Right cardiac atrium (tissue), 5 donors: ENCODE results near the gene COL23A1. TPM values are rescaled to one million over a fixed set of nuclear protein-coding genes. Genes with fewer than 3 reads are reported as not detected.
"Not testable (repeated sequence)": the region's sequence is repeated elsewhere in the genome, so short reads cannot be mapped to it uniquely, and the experiment has no call there.

Experiments used
- ATAC-seq, 2 donors: fragments of 200-7000 bp; cut with Tn5 transposase; one replicate each; pipeline versions ENCODE4 v1.8.0 to v1.9.1; 2020; ENCODE audit warnings: moderate library complexity in 2 of 2, mild to moderate bottlenecking in 1 of 2
- DNase-seq, 3 donors: peaks; one replicate each; pipeline ENCODE4 v3.0.0-alpha.2; 2020
- H3K27ac ChIP-seq: one replicate; pipeline ENCODE4 v1.5.1; 2013; ENCODE audit warnings: mild to moderate bottlenecking, low read length, control low read depth, moderate library complexity
- H3K27me3 ChIP-seq: one replicate; pipeline ENCODE4 v1.6.1; 2013; ENCODE audit not compliant: control insufficient read depth, insufficient read depth
- H3K4me1 ChIP-seq: one replicate; pipeline ENCODE4 v1.6.1; 2013; ENCODE audit warnings: low read length; ENCODE audit not compliant: control insufficient read depth, insufficient read depth
- H3K4me3 ChIP-seq: one replicate; pipeline ENCODE4 v1.5.1; 2013; ENCODE audit warnings: low read length, control low read depth
- H3K9me3 ChIP-seq: one replicate; pipeline ENCODE4 v1.6.1; 2013; ENCODE audit warnings: low read length; ENCODE audit not compliant: control insufficient read depth
- WGBS: extraction: QIAGEN DNeasy Blood & Tissue Kit; methylation state at CpG from one replicate; pipeline ENCODE4 v1.1.7; 2013; 5-methylcytosine and 5-hydroxymethylcytosine counted together
- intact Hi-C, 4 donors: fragments of 100-400 bp; cut with DNase I; formaldehyde crosslinking; loops; one replicate each; pipeline versions ENCODE4 v1.11.0 to v1.14.0; 2022 to 2023
- polyA plus RNA-seq: library from polyadenylated mRNA; stranded (reverse); fragments of 200-250 nt; gene quantifications from one replicate; pipeline ENCODE4 v1.2.3, GENCODE V29; 2013
- total RNA-seq, 4 donors: library from RNA; stranded (reverse); fragmentation: NEBNext Ultra II Directional; extraction: Animal tissue kit (Norgen Biotek cat#: 25700); gene quantifications; one replicate each; pipeline ENCODE4 v1.2.1, GENCODE V29; 2021
- donor health status: healthy with polysubstance abuse.
- donor health status: DM: no; HTN: yes; CAD: no.
- donor health status: DM: no; HTN: no; CAD: no.
- donor health status: DM: no; HTN: yes; CAD: no; lungs with severe emphysema.
- donor health status: DM: yes; HTN: yes; CAD: no.

COL23A1 gene
- total and polyA plus RNA-seq, 5 donors, result 2.5 to 13.6 (median 6.3) TPM

DNA sequence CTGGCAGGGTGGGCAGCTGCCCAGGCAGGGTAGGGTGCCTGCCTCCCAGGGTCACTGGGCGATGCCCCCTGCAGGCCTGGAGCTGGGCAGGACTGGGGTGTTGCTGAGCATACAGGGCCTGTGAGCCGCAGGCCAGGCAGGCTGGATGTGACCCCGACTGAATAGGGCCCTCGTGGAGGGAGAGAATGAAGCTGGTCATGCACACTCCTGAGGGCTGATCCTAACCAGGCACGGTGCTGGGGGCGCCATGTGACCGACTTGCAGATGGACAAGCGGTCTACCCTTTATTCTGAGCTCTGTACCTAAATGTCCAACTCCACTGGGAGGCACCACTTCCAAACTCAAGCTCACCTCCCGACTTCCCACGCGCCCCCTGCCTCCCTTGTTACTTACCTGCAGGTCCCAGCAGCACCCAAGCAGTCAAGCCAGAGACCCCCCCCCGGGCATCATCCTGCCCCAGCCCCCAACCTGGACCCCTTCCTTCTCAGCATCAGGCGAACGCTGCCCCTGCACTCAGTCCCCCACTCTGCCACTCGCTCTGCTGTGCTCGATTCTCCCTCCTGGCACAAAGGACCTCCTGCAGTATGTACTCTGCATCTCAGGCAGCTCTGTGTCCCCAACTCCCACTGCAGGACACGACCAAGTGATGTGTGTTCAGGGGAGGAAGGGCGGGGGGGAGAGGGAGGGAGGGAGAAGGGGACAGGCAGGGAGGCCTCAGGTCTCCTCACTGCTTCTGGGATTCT is 280.8 kb downstream of the COL23A1 start:
- DNase-seq (peak in 2 of 3 donors; percentile 27), ATAC-seq (no peak)
- no peaks in the 10 kb centered on the region for H3K4me1 ChIP-seq
- intact Hi-C loops, result no loop called here
- H3K4me3 ChIP-seq, result no peak overlapping the region
- WGBS, result 78% methylated on average over 18 of the region's 18 CpGs
- no peaks in the 10 kb centered on the region for H3K27me3 ChIP-seq
- H3K9me3 ChIP-seq, result no peaks in the 10 kb centered on the region
- no peak overlapping the region for H3K27ac ChIP-seq

DNA sequence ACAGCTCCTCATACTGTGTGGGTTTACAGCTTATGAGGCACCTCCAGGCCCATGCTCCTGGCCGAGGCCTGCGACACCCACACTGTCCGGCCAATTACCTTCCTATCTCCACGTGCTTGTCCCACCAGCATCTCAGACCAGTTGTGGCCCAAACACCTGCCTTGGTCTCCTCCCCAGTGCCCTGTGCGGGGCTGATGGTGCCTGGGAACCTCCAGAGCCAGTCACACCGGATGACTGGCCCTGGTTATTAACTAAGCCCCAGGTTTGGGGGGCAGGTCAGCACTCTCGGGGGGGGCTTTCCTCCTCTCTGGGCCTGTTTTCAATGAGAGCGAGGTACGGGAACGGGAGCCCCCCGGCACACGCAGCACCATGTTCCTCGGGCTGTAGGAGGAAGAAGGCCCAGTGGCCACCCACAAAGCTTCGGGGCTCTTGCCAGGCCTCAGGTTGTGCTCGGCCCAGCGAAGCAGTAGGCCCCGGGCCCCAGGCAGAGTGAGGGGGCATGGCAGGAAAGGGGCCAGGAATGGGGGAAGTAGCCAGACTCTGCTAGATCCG is 281.6 kb downstream of the COL23A1 start:
- no peaks in the 10 kb centered on the region for H3K27me3 ChIP-seq
- ATAC-seq, result no peak
- no peaks in the 10 kb centered on the region for H3K9me3 ChIP-seq
- peak in 2 of 3 donors; percentile 36 to 43 for DNase-seq
- 91% methylated on average over 18 of the region's 18 CpGs for WGBS
- intact Hi-C loops, result no loop called here
- H3K4me1 ChIP-seq, result no peaks in the 10 kb centered on the region
- H3K27ac ChIP-seq, result no peak overlapping the region
- no peak overlapping the region for H3K4me3 ChIP-seq

DNA sequence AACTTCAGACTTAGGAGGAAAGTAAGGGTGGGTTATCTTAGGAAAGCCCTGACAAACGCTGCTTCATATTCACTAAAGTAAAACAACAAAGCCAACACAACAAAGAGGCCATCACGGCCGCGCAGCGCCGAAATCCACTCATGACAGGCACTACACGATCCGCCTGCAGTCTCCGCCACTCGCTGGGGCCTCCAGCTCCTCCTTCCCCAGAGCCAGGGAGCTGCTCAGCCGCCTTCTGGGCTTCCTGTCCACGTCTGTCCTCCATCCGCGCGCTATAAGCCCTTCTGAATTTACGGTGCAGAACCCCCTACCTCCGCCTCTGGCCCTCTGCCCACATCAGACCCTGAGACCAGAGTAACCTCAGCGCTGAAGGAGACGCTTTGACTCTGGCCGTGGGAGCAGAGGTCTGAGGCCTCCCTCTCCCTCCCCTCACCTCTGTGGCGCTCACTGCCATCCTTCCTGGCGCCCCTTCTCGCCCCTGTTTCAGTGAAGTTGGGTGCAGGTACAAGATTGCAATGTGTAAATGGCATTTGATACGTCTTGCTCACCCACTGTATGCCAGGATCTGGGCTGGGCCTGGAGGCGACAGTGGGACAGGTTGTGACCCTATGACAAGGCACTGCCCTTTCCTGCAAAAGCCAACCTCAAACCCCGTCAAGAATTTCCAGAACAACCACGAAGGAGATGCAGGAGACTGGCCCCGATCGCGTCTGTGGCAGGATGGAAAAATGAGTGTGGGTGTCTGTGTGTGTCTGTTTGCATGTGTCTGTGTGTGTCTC is 282.7 kb downstream of the COL23A1 start:
- ATAC-seq (no peak), DNase-seq (peak in 1 of 3 donors; percentile 42)
- Histone ChIP-seq H3K27ac (no peak overlapping the region), H3K9me3 (no peaks in the 10 kb centered on the region), H3K4me1 (no peaks in the 10 kb centered on the region), H3K27me3 (no peaks in the 10 kb centered on the region), H3K4me3 (no peak overlapping the region)
- intact Hi-C loops, result no loop called here
- 82% methylated on average over 30 of the region's 30 CpGs for WGBS

DNA sequence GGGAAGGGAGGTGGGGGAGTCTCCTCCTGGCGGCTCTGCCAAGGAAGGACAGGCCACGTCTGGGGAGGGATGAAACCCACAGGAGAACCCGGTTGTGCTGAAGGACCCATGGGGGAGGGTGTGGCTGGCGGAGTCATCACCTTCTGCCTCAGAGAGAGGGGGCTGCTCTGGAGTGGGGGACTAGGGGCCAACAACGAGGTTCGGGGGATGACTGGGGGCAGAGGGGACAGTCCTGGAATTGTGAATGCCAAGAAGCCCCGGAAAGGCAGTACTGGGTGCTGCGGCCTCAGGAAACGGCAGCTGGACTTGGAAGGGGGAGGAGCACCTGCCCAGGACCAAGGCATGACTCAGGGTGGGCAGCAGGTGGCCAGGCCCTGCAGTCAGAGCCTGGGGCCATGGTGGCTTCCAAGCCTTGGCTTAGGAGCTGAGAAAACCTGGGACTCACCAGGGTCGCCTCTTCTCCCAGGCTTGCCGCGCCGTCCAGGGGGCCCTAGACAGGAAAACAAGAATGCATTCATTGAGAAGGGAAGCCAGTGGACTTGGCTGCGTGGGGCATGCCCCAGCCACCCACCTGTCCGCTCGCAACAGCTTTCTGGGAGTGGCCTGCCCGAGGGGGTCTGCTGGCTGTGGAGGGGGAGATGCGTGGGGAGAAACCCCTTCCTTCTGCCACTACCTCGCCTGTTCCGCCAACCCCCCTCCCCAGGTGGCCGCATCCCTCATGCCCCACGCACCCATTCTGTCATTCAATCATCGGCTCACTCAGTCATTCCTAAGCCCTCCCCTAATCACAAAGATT is 283.6 kb downstream of the COL23A1 start:
- ATAC-seq, result no peak
- peak in 2 of 3 donors; percentile 6 to 29 for DNase-seq
- H3K27ac ChIP-seq, result no peak overlapping the region
- H3K27me3 ChIP-seq, result no peaks in the 10 kb centered on the region
- H3K4me3 ChIP-seq, result no peak overlapping the region
- intact Hi-C loops, result no loop called here
- H3K9me3 ChIP-seq, result no peaks in the 10 kb centered on the region
- no peaks in the 10 kb centered on the region for H3K4me1 ChIP-seq
- WGBS, result 76% methylated on average over 23 of the region's 23 CpGs

DNA sequence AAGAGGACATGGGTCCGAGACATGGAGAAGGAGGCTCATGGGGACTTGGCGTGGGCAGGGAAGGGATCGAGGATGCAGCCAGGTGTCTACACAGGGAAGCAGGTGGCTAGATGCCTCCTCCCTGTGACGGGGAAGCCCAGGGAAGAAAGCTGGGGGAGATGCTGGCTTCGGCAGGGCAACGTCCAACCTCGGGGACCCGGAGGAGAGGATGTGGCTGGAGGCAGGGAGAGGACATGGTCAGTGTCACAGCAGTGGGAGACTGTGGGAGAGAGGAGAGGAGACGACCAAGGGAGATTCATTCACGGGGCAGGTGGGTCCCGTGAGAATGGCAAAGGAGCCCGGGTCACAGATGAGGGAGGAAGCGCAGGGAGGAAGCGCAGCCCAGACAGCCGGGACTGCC is 284.4 kb downstream of the COL23A1 start:
- H3K9me3 ChIP-seq, result no peaks in the 10 kb centered on the region
- H3K27ac ChIP-seq, result no peak overlapping the region
- intact Hi-C loops, result no loop called here
- WGBS, result 80% methylated on average over 15 of the region's 15 CpGs
- DNase-seq, result peak in 2 of 3 donors; percentile 6 to 18
- H3K4me3 ChIP-seq, result no peak overlapping the region
- no peak for ATAC-seq
- H3K27me3 ChIP-seq, result no peaks in the 10 kb centered on the region
- H3K4me1 ChIP-seq, result no peaks in the 10 kb centered on the region

DNA sequence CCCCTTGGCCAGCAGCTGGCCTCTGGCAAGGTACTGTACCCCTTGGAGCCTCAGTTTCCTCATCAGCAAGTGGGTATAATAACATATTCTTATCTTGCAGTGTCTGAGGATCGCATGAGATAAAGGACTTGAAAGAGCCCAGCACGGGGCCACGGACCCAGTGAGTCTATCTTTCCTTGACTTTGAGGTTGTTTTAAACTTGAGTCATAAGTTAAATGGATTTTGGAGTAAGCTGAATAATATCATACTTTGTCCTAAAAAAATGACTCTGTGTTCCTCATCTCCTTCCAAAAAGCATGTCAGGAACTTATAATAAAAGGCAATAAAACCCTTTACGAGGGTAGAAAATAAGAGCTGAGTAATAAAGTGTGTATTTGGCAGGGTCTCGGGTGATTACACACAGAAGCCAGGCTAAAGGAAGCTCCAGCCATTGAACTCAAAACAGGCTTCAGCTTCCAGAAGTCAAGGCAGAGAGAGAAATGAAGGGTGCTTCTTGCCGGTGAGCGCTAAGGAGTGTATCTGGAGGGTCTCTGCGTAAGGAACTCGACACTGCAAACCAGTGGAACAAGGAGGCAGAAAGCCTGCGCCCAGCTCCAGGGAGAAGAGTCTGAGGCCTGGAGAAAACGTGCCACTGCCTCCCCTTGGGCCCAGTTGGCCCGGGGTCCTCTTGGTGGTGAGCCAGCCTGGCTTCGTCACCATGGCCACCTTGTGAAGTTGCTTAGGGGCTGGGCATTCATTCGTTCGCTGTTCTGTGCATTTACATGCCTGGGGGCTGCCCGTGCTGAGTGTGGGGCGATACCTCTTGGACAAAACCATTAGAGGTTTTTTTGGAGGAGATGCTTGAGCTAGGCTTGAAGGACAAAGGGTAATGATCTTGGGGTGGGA is 285.2 kb downstream of the COL23A1 start:
- Histone ChIP-seq H3K4me1 (no peaks in the 10 kb centered on the region), H3K9me3 (no peaks in the 10 kb centered on the region), H3K27ac (no peak overlapping the region), H3K4me3 (no peak overlapping the region), H3K27me3 (no peaks in the 10 kb centered on the region)
- peak in 2 of 3 donors; percentile 1 to 16 for DNase-seq
- WGBS, result 86% methylated on average over 17 of the region's 17 CpGs
- intact Hi-C loops, result no loop called here
- ATAC-seq, result no peak

DNA sequence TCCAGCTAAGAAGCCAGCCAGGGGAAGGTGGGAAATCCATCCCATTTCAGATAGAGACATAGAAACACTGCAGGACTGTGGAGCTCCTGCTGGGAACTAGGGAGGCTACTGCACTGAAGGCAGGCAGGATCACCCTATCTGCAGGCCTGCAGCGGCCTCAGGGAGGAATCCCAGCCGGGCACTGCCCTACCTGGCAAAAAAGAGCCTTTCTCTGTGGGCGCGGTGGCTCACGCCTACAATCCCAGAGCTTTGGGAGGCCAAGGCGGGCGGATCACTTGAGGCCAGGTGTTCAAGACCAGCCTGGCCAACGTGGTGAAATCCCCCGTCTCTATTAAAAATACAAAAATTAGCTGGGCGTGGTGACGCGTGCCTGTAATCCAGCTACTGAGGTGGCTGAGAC is 286.2 kb downstream of the COL23A1 start:
- ATAC-seq, result no peak
- Histone ChIP-seq H3K9me3 (no peaks in the 10 kb centered on the region), H3K4me1 (no peaks in the 10 kb centered on the region), H3K27ac (no peak overlapping the region), H3K4me3 (no peak overlapping the region), H3K27me3 (no peaks in the 10 kb centered on the region)
- intact Hi-C loops, result no loop called here
- peak in 1 of 3 donors; percentile 13 for DNase-seq
- 90% methylated on average over 12 of the region's 12 CpGs for WGBS

DNA sequence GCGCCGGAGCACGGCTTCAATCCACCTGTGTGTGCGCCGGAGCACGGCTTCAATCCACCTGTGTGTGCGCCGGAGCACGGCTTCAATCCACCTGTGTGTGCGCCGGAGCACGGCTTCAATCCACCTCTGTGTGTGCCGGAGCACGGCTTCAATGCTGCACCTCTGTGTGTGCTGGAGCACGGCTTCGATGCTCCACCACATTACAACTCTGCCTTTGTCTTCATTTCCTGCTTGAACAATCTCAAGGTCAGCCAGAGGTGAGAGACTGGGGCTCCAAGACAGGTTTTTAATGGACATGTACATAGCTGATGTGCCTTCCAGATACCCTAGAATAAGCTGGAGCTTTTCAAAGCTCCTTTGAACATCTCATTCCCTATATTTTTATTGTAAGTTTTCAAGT is 287.9 kb downstream of the COL23A1 start:
- not testable (repeated sequence) for ATAC-seq, H3K27ac ChIP-seq
- WGBS, result 89% methylated on average over 16 of the region's 16 CpGs

DNA sequence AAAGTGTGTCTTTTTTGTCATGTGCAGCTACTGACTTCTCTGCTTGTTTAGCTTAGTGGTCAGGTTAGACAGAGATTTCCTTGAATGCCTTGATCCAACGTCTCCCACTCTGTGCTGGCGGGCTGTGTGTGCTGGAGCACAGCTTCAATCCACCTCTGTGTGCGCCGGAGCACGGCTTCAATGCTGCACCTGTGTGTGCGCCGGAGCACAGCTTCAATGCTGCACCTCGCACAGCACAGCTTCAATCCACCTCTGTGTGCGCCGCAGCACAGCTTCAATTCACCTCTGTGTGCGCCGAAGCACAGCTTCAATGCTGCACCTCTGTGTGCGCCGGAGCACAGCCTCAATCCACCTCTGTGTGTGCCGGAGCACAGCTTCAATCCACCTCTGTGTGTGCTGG is 288.6 kb downstream of the COL23A1 start:
- no peaks in the 10 kb centered on the region for H3K9me3 ChIP-seq
- DNase-seq, result peak in 1 of 3 donors; percentile 28
- no peaks in the 10 kb centered on the region for H3K27me3 ChIP-seq
- no peak overlapping the region for H3K4me3 ChIP-seq
- intact Hi-C loops, result no loop called here
- no peaks in the 10 kb centered on the region for H3K4me1 ChIP-seq
- no peak overlapping the region for H3K27ac ChIP-seq
- ATAC-seq, result no peak
- WGBS, result 94% methylated on average over 15 of the region's 15 CpGs

More for the DNA sequence above, 287.9 kb downstream of the COL23A1 start:
- H3K4me1 ChIP-seq, H3K27me3 ChIP-seq, DNase-seq, H3K9me3 ChIP-seq, intact Hi-C loops, H3K4me3 ChIP-seq: not testable (repeated sequence)

DNA sequence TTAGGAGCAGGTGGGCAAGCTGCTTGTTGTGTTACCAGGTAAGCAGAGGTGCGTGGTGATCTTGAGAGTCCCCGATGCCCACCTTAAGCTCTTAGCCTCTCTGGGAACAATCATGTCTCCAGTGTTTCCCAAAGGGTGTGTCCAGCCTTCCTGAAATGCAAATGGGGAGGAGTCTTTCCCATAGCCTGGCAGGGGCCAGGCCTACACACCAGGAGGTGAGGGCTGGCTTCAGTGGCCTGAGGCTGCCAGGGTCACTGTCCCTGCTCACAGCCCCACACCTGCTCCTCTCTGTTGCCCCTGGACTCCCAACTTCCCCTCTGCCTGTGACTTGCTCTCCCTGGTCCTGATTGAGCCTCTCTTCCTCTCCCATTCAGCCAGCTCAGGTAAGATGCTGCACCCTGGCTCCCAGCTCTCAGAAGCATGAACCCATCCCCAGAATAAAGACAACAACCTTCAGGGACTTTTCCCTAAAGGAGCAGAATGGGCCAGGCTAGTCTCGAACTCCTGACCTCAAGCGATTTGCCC is 291.8 kb downstream of the COL23A1 start:
- WGBS, result 94% methylated on average over 4 of the region's 4 CpGs
- intact Hi-C loops, result no loop called here
- Histone ChIP-seq H3K9me3 (no peaks in the 10 kb centered on the region), H3K4me1 (no peaks in the 10 kb centered on the region), H3K27me3 (no peaks in the 10 kb centered on the region), H3K27ac (no peak overlapping the region), H3K4me3 (no peak overlapping the region)
- ATAC-seq (no peak), DNase-seq (peak in 2 of 3 donors; percentile 0 to 1)
